GM18868 (cell line): Measurements from ENCODE around the gene PPP1R14C.
"Not testable (repeated sequence)": the region's sequence is repeated elsewhere in the genome, so short reads cannot be mapped to it uniquely, and the experiment has no call there.

ENCODE experiments used
- ATAC-seq: cut with Tn5 transposase; IDR thresholded peaks from one replicate; pipeline ENCODE4 v1.9.1; 2021; ENCODE audit warnings: mild to moderate bottlenecking, moderate library complexity; ENCODE audit not compliant: unreplicated experiment

PPP1R14C gene

DNA sequence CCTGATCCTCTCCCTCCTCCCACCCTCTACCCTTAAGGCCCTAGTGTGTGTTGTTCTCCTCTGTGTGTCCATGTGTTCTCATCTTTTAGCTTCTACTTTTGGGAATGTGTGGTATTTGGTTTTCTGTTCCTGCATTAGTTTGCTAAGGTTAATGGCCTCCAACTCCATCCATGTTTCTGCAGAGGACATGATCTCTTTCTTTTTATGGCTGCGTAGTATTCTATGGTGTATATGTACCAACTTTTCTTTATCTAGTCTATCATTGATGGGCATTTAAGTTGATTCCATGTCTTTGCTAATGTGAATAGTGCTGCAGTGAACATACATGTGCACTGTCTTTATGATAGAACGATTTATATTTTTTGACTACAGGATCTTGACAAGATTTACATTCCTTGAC is 44.6 kb downstream of the PPP1R14C start:
- ATAC-seq, result not testable (repeated sequence)

GRCh38 chr6:150189122-150189521 is 46.3 kb downstream of the PPP1R14C start:
- ATAC-seq, result no peak

- ATAC-seq, result no peak
These were observed 49.0 kb downstream of the PPP1R14C start for GRCh38 chr6:150191809-150192208.

DNA sequence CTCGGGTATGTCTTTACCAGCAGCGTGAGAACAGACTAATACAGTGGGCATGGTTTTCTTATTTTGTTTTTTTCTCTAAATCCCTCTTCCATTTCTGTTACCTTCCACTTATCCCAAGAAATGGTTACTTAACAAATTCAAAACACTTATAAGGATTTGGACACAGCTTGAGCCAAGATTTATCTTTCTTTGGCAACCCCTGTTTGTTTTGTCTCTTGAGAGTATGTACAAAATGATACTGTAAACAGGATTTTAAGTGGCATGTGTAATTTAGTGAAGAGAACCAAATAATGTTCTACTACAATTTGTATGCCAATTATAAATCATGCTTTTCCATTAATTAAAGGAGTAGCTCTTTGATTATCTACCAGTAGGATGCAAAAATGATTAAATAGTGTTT is 51.4 kb downstream of the PPP1R14C start:
- no peak for ATAC-seq

- ATAC-seq, result no peak
These were observed 53.2 kb downstream of the PPP1R14C start for GRCh38 chr6:150195996-150196417.

- no peak for ATAC-seq
These were observed 54.3 kb downstream of the PPP1R14C start for GRCh38 chr6:150196942-150197745.

GRCh38 chr6:150198532-150198931 is 55.7 kb downstream of the PPP1R14C start:
- no peak for ATAC-seq

DNA sequence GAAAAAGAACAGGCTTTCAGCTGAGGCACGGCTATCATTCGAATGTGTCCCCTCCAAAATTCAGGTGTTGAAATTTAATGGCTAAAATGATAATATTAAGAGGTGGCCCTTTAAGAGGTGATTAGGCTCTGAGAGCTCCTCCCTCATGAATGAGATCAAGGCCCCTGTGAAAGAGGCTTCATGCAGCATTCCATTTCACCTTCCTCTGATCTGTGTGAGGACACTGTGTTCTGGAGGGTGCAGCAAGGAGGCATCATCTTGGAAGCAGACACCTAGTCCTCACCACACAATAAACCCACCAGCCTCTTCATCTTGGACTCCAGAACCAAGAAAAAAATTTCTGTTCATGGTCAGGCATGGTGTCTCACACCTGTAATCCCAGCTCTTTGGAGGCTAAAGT is 56.4 kb downstream of the PPP1R14C start:
- no peak for ATAC-seq

GRCh38 chr6:150200428-150201100 is 57.7 kb downstream of the PPP1R14C start:
- no peak for ATAC-seq

- ATAC-seq, result no peak
These were observed 58.4 kb downstream of the PPP1R14C start for GRCh38 chr6:150201285-150201684.

- ATAC-seq, result no peak
These were observed 59.0 kb downstream of the PPP1R14C start for GRCh38 chr6:150201772-150202329.

DNA sequence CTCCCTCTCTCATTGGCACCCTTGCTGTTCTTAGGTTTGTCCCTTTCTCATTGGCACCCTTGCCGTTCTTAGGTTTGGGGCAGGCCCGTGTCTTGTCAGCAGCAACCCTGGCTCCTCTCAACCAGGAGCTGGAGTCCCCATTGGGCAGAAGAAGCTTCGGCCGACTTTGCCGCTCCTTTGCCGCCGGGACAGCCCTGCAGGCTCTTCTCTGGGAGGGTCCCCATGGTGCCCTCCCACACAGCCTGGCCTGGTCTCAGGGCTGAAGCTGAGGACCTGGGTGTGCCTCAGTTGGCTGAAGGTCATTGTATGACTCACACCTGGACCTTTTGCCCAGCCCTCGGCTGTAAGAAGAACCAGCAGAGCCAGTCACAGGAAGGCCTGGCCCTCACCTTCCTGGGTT is 59.6 kb downstream of the PPP1R14C start:
- ATAC-seq, result no peak

DNA sequence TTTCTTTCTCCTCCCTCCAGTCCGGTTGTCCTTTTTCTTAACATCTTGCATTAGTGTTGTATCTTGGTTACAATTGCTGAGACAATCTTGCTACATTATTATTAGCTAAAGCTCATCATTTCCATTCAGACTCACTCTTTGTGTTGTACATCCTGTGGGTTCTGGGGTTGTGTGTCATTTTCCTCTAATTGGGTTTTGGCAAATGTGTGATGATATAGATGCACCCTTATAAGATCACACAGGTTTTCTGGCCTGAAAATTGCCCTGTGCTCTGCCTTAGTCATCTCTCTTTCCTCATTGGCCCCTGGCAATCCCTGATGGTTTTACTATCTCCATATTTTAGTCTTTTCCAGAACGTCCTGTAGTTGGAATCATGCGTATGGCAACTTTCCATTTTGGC is 60.1 kb downstream of the PPP1R14C start:
- no peak for ATAC-seq

DNA sequence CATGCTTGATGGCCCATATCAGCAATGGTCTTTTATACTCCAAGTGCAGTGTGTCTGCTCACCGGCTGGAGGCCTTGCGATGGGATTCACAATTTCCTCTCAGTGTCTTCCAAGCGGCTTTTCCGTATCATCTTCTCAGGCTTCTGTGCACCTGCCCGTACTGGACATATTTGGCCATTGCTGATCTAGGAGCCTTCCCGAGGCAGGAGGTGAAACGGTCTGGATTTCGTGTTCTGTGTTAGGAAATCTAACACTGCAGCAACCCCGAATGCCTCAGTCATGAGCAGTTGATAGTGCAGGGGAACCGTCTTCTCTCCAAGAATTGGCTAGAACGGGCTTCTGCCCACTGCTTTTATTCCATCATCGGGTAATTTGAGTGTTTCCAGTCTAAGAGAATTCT is 60.5 kb downstream of the PPP1R14C start:
- no peak for ATAC-seq

DNA sequence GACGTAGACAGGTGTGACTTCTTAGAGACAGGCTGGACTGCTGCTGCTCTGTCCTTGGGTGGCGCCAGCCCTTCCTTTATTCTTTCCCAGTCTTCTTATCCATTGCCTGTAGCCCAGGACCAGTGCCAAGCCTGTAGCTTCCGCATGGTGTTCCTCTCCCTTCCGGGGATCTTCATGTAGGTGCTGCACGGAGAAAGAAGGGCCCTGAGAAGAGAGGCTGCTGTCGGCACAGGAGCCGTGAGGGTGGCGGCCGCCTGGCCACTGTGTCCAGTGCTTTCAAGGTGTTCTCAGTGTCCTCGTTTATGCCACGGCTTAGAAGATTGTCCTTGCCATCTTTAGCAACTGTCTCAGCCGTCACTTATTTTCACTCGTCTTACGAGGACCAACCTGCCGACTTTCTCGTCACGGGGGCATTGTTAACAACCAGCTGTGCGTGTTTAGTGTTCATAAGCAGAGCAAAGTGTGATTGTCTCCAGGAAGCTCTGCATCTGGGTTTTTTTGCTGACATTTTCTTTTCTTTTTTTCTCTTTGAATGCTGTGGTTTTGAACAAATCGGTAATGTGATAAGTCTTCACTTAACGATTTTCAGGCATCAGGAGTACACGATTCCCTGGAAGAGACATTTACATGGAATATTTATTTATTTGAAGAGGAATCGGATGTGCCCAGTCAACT is 61.2 kb downstream of the PPP1R14C start:
- no peak for ATAC-seq

GRCh38 chr6:150204705-150205472 is 62.0 kb downstream of the PPP1R14C start:
- no peak for ATAC-seq

DNA sequence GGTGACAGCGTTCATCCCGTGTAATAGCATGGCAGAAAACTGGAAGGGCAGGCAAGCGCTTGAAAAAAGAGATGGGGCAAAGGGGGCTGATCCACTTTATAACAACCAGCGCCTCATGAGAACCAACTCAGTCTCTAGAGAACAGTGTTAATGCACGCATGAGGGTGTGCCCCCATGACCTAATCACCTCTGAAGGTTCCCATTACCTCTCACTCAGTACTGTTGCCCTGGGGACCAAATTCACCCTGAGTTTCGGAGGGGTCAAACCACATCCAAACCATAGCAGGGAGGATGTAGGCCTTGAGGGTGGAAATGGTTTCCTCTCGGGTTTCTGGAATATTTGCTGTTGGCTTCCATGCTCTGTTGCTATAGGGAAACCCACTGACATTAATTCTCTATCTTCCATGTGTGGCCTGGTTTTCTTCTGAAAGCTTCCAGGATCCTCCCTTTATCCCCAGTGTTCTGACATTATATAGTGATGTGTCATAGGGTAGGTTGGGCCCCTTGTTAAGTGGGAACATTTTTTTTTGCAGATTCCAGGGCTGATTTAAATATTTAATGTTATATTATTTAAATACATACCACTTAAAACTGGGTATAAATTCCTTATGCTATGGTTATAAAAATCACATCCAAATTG is 65.2 kb downstream of the PPP1R14C start:
- no peak for ATAC-seq

- ATAC-seq, result no peak
These were observed 65.9 kb downstream of the PPP1R14C start for GRCh38 chr6:150208611-150209352.

DNA sequence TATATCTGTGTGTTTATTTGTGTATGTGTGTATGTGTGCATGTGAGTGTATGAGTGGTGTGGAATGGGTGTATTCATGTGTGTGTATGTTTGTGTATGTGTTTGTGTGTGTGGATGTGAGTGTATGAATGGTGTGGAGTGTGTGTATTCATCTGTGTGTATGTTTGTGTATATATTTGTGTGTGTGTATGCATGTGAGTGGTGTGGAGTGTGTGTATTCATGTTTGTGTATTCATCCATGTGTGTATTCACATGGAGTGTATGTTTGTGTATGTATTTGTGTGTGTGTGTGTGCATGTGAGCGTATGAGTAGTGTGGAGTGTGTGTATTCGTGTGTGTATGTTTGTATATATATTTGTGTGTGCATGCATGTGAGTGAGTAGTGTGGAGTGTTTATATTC is 66.6 kb downstream of the PPP1R14C start:
- no peak for ATAC-seq
